SIG-M5 treated with dmso at 0.1 percent for 504 hours (cell line): ENCODE results near the gene ALPI.

Source experiments
- DNase-seq: peaks from one replicate; lab custom pipeline; 2025; ENCODE audit not compliant: unreplicated experiment; lab: John Stamatoyannopoulos, UW

ALPI gene

GRCh38 chr2:232494542-232494941, 38.6 kb downstream of the ALPI start:
- no peak for DNase-seq

GRCh38 chr2:232495292-232495691, 39.3 kb downstream of the ALPI start:
- DNase-seq = no peak

GRCh38 chr2:232496501-232497270, 40.7 kb downstream of the ALPI start:
- DNase-seq = no peak

GRCh38 chr2:232497348-232497747, 41.4 kb downstream of the ALPI start:
- no peak for DNase-seq

- DNase-seq = no peak
These were observed 42.5 kb downstream of the ALPI start for GRCh38 chr2:232498452-232498851.

- DNase-seq = no peak
These were observed 45.4 kb downstream of the ALPI start for GRCh38 chr2:232501331-232501771.

GRCh38 chr2:232501794-232502390, 45.9 kb downstream of the ALPI start:
- DNase-seq = no peak

GRCh38 chr2:232502511-232502910, 46.6 kb downstream of the ALPI start:
- DNase-seq = no peak

- no peak for DNase-seq
These were observed 47.2 kb downstream of the ALPI start for GRCh38 chr2:232502911-232503808.

GRCh38 chr2:232503809-232504323, 47.9 kb downstream of the ALPI start:
- DNase-seq = no peak

- no peak for DNase-seq
These were observed 48.5 kb downstream of the ALPI start for GRCh38 chr2:232504438-232504837.

- no peak for DNase-seq
These were observed 49.9 kb downstream of the ALPI start for GRCh38 chr2:232505856-232506255.

GRCh38 chr2:232506709-232507108, 50.8 kb downstream of the ALPI start:
- DNase-seq = no peak

- no peak for DNase-seq
These were observed 52.3 kb downstream of the ALPI start for GRCh38 chr2:232508251-232508650.
